Lower leg skin (tissue), 3 donors: ENCODE data around the gene PRPF18.

ENCODE experiments used
- CTCF ChIP-seq, 3 donors: fragments of 450-650 bp; IDR thresholded peaks; one replicate each; pipeline ENCODE4 v1.5.1; 2016; ENCODE audit warnings: antibody characterized with exemption in 3 of 3, mild to moderate bottlenecking in 3 of 3, moderate library complexity in 2 of 3
- POLR2A ChIP-seq, 2 donors: fragments of 450-650 bp; IDR thresholded peaks; one replicate each; pipeline ENCODE4 v1.6.1; 2016 to 2017; ENCODE audit warnings: antibody characterized with exemption in 2 of 2, mild to moderate bottlenecking in 1 of 2, moderate library complexity in 1 of 2

- TF ChIP-seq CTCF (IDR thresholded peaks at IDR 0.05) (no peak), POLR2A (IDR thresholded peaks at IDR 0.05) (no peak)
Measured at GRCh38 chr10:13612654-13613373, 26.0 kb downstream of the PRPF18 start.
